Right lobe of liver (tissue), 6 donors: ENCODE data around the gene TMPRSS9. TPM values are rescaled to one million over a fixed set of nuclear protein-coding genes. Genes with fewer than 3 reads are reported as not detected.

Source experiments
- ATAC-seq, 4 donors: fragments of 200-7000 bp; cut with Tn5 transposase; one replicate each; pipeline ENCODE4 v1.9.1; 2020; ENCODE audit warnings: mild to moderate bottlenecking in 4 of 4, moderate library complexity in 4 of 4
- DNase-seq, 3 donors: peaks; one replicate each; pipeline ENCODE4 v3.0.0-alpha.2; 2020
- H3K27ac ChIP-seq, 3 donors: fragments of 200-600 bp; one replicate each; pipeline ENCODE4 v1.8.0; 2022
- H3K27me3 ChIP-seq, 2 donors: fragments of 200-600 bp; one replicate each; pipeline ENCODE4 v1.8.0; 2022
- H3K36me3 ChIP-seq, 4 donors: fragments of 200-600 bp; sonication (generic) in 1 of 4; one replicate each; pipeline versions ENCODE4 v1.5.1 to v1.8.0; 2017 to 2022; ENCODE audit warnings: control low read depth in 1 of 4
- H3K4me1 ChIP-seq, 4 donors: fragments of 200-600 bp; sonication (generic) in 1 of 4; one replicate each; pipeline versions ENCODE4 v1.5.1 to v1.8.0; 2017 to 2022; ENCODE audit warnings: control low read depth in 1 of 4
- H3K4me3 ChIP-seq, 3 donors: fragments of 200-600 bp; one replicate each; pipeline ENCODE4 v1.8.0; 2022
- H3K9me3 ChIP-seq, 4 donors: fragments of 200-600 bp; sonication (generic) in 1 of 4; one replicate each; pipeline versions ENCODE4 v1.5.1 to v1.8.0; 2017 to 2022; ENCODE audit warnings: control low read depth in 1 of 4
- POLR2A ChIP-seq: fragments of 450-650 bp; IDR thresholded peaks from one replicate; pipeline ENCODE4 v1.6.1; 2017; ENCODE audit warnings: antibody characterized with exemption, mild to moderate bottlenecking
- WGBS: methylation state at CpG from one replicate; pipeline ENCODE4 v1.1.6; 2018; ENCODE audit warnings: low coverage, low lambda C conversion rate; ENCODE audit not compliant: insufficient coverage; ENCODE audit errors: missing lambda C conversion rate; 5-methylcytosine and 5-hydroxymethylcytosine counted together
- intact Hi-C, 2 donors: fragments of 100-400 bp; cut with DNase I; formaldehyde crosslinking; loops; one replicate each; pipeline versions ENCODE4 v1.11.2 to v1.14.1; 2022
- total RNA-seq, 6 experiments: library from RNA; depleted of rRNA in 2 of 6; stranded (reverse); fragments of >200 nt in 2 of 6; fragmentation: NEBNext Ultra II Directional in 3 of 6; extraction: Animal tissue kit (Norgen Biotek cat#: 25700) in 3 of 6; gene quantifications; one replicate each; pipeline versions ENCODE4 v1.1.0 to v1.2.4, GENCODE V29; 2016 to 2023
- TF ChIP-seq, protein P1 (sequence below), 4 donors: fragments of 200-600 bp in 3 of 4; fragments of 450-650 bp in 1 of 4; IDR thresholded peaks; one replicate each; pipeline versions ENCODE4 v1.5.1 to v1.8.0; 2016 to 2022; ENCODE audit warnings: antibody characterized with exemption in 4 of 4, mild to moderate bottlenecking in 2 of 4
- donor health status: DM: no; HTN: yes; CAD: no.
- donor health status: DM: no; HTN: no; CAD: no.
- donor health status: DM: no; HTN: no; CAD: no.
- donor health status: DM: no; HTN: yes; CAD: no.
- donor health status: DM: no; HTN: yes; CAD: no.

TMPRSS9 gene
- total RNA-seq, 6 experiments from 2014 or later, result 0.12 to 6.7 (median 2.9) TPM

DNA sequence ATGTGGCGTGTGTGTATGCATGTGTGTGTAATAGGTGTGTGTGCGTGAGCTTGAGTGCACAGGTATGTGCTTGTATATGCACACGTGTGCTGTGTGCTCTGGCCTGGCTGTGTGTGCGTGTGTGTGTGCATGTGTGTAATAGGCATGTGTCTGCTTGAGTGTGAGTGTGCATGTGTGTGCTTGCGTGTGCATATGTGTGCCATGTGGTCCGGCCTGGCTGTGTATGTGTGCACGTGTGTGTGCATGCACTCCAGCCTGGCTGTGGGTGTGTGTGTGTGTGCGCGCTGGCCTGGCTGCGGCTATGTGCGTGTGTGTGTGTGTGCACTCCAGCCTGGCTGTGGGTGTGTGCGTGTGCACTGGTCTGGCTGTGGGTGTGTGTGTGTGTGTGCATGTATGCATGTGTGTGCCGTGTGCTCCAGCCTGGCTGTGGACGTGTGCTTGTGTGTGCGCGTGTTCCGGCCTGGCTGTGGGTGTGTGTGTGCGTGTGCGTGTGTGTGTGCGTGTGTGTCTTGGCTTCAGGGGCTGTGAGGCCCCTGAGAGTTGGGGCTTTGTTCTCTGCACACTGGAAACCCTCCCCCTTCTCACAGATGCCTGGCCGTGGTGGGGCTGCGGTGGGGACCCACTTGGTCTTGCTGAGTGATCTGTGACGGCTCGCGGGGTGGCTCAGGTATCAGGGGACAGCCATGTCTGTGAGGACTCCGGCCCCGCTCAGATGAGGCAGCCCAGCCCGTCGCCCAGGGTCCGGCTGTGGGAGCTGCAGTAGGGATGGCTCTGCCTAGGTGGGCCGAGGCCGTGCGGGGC, 23.3 kb upstream of the TMPRSS9 start:
- no peak overlapping the region for H3K27ac ChIP-seq
- no peaks in the 10 kb centered on the region for H3K27me3 ChIP-seq
- no peaks in the 10 kb centered on the region for H3K4me1 ChIP-seq
- ATAC-seq, result no peak
- peaks cover 0 to 10% (median 0%) of the 10 kb centered on the region in 4 donors for H3K36me3 ChIP-seq
- TF ChIP-seq, protein P1, sequence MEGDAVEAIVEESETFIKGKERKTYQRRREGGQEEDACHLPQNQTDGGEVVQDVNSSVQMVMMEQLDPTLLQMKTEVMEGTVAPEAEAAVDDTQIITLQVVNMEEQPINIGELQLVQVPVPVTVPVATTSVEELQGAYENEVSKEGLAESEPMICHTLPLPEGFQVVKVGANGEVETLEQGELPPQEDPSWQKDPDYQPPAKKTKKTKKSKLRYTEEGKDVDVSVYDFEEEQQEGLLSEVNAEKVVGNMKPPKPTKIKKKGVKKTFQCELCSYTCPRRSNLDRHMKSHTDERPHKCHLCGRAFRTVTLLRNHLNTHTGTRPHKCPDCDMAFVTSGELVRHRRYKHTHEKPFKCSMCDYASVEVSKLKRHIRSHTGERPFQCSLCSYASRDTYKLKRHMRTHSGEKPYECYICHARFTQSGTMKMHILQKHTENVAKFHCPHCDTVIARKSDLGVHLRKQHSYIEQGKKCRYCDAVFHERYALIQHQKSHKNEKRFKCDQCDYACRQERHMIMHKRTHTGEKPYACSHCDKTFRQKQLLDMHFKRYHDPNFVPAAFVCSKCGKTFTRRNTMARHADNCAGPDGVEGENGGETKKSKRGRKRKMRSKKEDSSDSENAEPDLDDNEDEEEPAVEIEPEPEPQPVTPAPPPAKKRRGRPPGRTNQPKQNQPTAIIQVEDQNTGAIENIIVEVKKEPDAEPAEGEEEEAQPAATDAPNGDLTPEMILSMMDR (IDR thresholded peaks at IDR 0.05), result no peak
- TF ChIP-seq POLR2A, result no peak
- H3K4me3 ChIP-seq, result no peak overlapping the region
- intact Hi-C loops, result loop anchor here in 1 of 2 donors (10.0 kb wide), 1 partner anchor 48 kb away; no protein-coding TSS in a partner anchor
- DNase-seq, result no peak
- WGBS, result 96% methylated on average over 8 of the region's 33 CpGs
- H3K9me3 ChIP-seq, result no peaks in the 10 kb centered on the region

GRCh38 chr19:2337329-2337707, 22.7 kb upstream of the TMPRSS9 start:
- Histone ChIP-seq H3K4me3 (no peak overlapping the region), H3K36me3 (peaks cover 0 to 11% (median 0%) of the 10 kb centered on the region in 4 donors), H3K9me3 (no peaks in the 10 kb centered on the region), H3K27me3 (no peaks in the 10 kb centered on the region), H3K27ac (no peak overlapping the region), H3K4me1 (no peaks in the 10 kb centered on the region)
- no peak for DNase-seq
- 100% methylated on average over 1 of the region's 19 CpGs for WGBS
- TF ChIP-seq POLR2A, result no peak
- TF ChIP-seq, protein P1 (IDR thresholded peaks at IDR 0.05), result no peak
- intact Hi-C loops, result loop anchor here in 1 of 2 donors (10.0 kb wide), 1 partner anchor 47 kb away; no protein-coding TSS in a partner anchor
- ATAC-seq, result no peak

DNA sequence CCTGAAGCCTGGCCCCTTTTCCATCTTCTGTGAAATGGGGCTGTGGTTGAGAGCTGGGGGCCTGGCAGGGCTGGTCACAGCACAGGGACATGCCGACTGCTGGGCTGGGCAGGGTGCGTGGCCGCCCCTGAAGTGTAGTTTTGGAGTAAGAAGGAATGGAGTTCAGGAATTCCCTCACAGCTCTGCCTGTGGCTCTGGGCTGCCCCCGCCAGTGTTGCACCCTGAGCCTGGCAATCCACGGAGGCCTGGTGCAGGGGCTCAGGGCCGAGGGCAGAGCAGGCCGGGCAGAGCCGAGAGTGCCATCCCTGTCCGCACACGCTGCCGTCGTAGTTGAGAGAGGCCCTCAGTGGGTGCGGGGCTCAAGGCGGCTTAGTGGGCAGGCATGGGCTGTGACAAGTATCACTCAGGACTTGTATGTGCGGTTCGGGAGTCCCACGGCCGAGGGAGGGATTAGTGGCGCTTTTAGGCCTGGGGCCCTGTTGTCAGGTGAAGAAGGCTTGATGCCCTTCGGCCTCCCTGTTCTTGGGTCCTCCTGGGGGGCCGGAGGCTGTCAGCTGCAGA, 21.9 kb upstream of the TMPRSS9 start:
- Histone ChIP-seq H3K4me3 (no peak overlapping the region), H3K9me3 (no peaks in the 10 kb centered on the region), H3K36me3 (peaks cover 0 to 11% (median 0%) of the 10 kb centered on the region in 4 donors), H3K4me1 (no peaks in the 10 kb centered on the region), H3K27ac (no peak overlapping the region), H3K27me3 (no peaks in the 10 kb centered on the region)
- ATAC-seq, result no peak
- WGBS, result no CpG with 5 or more reads among the region's 21 CpGs
- intact Hi-C loops, result loop anchor here in 1 of 2 donors (10.0 kb wide), 1 partner anchor 47 kb away; no protein-coding TSS in a partner anchor
- DNase-seq, result no peak
- no peak for TF ChIP-seq POLR2A
- TF ChIP-seq, protein P1 (IDR thresholded peaks at IDR 0.05), result no peak

GRCh38 chr19:2338751-2339643, 21.1 kb upstream of the TMPRSS9 start:
- intact Hi-C loops, result loop anchor here in 1 of 2 donors (10.0 kb wide), 1 partner anchor 46 kb away; no protein-coding TSS in a partner anchor
- no peak for DNase-seq
- ATAC-seq, result no peak
- no CpG with 5 or more reads among the region's 54 CpGs for WGBS
- no peaks in the 10 kb centered on the region for H3K27me3 ChIP-seq
- no peaks in the 10 kb centered on the region for H3K9me3 ChIP-seq
- peaks cover 0 to 11% (median 0%) of the 10 kb centered on the region in 4 donors for H3K36me3 ChIP-seq
- TF ChIP-seq, protein P1 (IDR thresholded peaks at IDR 0.05), result no peak
- TF ChIP-seq POLR2A, result no peak
- no peaks in the 10 kb centered on the region for H3K4me1 ChIP-seq
- no peak overlapping the region for H3K4me3 ChIP-seq
- no peak overlapping the region for H3K27ac ChIP-seq
